Muscle of back (tissue), 11 donors: ENCODE data around the gene RFC5. TPM values are rescaled to one million over a fixed set of nuclear protein-coding genes. Genes with fewer than 3 reads are reported as not detected.
"Not testable (repeated sequence)": the region's sequence is repeated elsewhere in the genome, so short reads cannot be mapped to it uniquely, and the experiment has no call there.

Experiments used
- DNase-seq, 3 donors: peaks; one replicate each; pipeline versions ENCODE4 v3.0.0 to v3.0.0-alpha.2; 2013
- polyA plus RNA-seq, 10 donors: library from polyadenylated mRNA; unstranded; fragments of 120-200 nt; gene quantifications; one replicate each; pipeline ENCODE4 v1.2.1, GENCODE V29; 2013; ENCODE audit not compliant: insufficient read length in 10 of 10

RFC5 gene
- polyA plus RNA-seq, 10 donors, result 10.1 to 18.6 (median 13.2) TPM

DNA sequence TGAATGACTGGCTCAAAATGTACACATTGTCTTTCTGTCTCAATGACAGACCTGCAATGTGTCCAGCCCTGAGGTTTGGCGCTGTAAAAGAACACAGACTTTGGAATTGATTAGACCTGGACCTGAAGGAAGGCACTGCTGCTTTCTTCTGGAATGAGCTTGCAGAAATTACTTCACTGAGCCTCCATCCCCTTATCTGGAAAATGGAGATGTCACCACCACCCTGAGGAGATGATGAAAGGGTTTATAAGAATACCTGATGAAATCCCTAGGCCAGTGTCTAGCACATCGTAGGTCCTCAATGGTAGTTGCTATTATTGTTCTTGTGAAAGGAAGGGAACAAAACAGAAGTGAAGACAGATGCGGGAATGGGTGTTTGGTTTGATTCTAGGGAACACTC lies 54.1 kb downstream of the RFC5 start:
- no peak for DNase-seq

DNA sequence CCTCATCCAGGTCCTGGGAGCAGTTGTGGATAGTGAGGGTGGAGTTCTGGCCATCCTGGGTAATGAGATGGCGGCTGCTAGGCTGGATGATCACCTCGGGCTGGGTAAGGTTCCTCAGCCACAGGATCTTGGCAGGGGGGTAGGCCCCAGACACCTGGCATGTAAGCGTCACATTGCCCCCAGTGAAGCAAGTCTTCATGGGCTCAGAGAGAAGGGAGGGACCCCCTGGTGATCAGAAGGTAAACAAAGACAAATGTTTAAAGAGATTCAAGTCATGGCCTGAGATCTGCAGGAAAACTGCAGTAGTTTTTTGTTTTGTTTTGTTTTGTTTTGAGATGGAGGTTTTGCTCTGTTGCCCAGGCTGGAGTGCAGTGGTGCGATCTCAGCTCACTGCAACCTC lies 57.3 kb downstream of the RFC5 start:
- no peak for DNase-seq

DNA sequence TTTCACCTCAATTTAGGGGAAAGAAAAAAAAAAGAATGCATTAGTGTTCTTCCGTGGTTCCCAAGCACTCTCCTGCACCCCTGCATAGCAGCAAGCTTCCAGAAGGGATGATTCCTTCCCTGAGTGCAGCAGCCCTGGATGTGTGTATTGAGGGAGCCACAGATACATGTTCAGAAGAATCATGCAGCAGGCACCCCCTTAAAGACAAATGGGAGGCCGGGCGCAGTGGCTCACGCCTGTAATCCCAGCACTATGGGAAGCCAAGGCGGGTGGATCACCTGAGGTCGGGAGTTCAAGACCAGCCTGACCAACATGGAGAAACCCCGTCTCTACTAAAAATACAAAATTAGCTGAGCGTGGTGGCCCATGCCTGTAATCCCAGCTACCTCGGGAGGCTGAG lies 65.0 kb downstream of the RFC5 start:
- DNase-seq, result not testable (repeated sequence)

Other genes with a start within 250 kb of the RFC5 start
- under 1 TPM in 5 of 10 donors, not detected in 5; 0.01 to 0.04 (median 0.01) TPM for gene KSR2, start 47.7 kb upstream of the RFC5 start, polyA plus RNA-seq
- gene WSB2, start 44.5 kb downstream of the RFC5 start, polyA plus RNA-seq, result 10 to 100 TPM; 56.2 to 73.1 (median 61.4) TPM
- gene VSIG10, start 87.3 kb downstream of the RFC5 start, polyA plus RNA-seq, result 10 to 100 TPM in 6 of 10 donors, 1 to 10 TPM in 4; 7.4 to 14.7 (median 10.3) TPM
- 100 to 1,000 TPM; 126 to 165 (median 137) TPM for gene PEBP1, start 119.4 kb downstream of the RFC5 start, polyA plus RNA-seq